NCI-H1417 (cell line): ENCODE measurements around the gene RPS17.
"Not testable (repeated sequence)": the region's sequence is repeated elsewhere in the genome, so short reads cannot be mapped to it uniquely, and the experiment has no call there.

Source experiments
- DNase-seq, 3 experiments: peaks; one replicate each; lab custom pipeline; 2025; lab: John Stamatoyannopoulos, UW

The RPS17 gene

DNA sequence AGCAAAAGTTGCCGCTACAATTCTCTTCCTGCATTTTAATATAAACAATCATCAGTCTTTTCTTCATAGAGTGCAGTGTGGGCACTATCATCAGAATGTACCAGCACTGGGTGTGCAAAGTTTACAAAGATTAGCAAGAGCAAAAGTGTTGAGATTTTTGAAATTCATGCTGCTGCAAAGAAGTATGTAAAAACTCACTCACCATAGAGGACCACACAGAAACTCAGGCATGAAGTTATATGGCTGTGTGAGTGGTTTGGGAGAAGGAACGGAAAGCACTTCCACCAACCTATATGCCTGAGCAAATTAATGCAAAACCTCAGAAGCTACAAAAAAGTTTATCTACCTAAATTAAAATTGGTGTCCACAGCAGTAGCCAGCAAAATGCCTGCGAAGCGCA, 32.6 kb downstream of the RPS17 start:
- DNase-seq = not testable (repeated sequence)

DNA sequence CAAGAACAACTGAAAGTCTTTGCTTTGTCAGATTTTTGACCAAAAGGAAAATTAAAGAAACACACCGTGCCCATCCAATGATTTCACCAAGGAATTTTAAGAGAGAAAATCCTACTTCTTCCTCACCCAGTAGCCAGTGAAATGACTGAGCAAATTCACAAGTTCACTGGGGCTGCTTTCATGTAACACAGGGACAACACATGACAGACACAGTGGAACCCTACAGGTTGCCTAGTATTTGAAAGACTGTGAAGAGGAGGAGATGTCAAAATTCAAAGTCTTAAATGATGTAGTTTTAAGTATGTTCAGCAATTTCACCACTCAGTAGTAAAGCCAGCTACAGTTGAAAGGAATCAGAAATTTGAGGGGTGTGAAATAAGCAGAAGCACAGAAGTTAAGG, 33.2 kb downstream of the RPS17 start:
- not testable (repeated sequence) for DNase-seq

DNA sequence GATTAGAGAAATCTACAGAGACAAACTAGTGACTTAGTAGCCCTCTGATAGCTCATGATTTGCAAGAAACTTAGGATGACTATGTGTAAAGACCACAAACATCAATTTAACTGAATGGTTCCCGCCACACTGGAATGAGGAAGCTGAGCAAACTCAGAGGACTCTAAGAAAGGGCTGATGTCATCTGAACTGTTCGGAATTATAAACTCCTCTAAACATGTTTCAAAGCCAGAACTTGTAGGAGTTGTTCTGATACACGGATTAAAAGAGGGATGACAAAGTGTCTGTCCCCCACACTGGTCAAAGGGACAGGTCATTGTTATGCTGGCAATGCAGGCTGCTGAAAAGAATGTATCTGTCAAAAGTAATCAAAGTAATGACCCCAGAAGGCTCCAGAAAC, 34.4 kb downstream of the RPS17 start:
- not testable (repeated sequence) for DNase-seq

DNA sequence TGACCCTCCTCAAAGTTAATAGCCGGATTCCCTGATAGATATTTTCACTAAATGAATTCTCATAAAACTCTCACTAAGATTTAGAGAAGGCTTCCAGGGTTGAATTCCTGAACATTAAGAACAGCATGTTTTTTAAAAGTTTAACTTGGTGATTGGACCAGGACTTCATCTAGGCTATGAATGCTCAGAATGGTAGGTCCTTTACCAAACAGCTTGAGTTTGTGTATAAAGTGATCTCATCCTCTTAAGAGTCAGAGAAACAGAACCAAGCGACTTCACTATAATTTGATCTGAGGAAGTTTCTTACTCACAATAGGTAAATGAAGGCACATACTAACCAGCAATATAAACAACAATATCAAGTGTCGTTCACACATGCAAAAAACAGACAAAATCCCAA, 36.2 kb downstream of the RPS17 start:
- not testable (repeated sequence) for DNase-seq

DNA sequence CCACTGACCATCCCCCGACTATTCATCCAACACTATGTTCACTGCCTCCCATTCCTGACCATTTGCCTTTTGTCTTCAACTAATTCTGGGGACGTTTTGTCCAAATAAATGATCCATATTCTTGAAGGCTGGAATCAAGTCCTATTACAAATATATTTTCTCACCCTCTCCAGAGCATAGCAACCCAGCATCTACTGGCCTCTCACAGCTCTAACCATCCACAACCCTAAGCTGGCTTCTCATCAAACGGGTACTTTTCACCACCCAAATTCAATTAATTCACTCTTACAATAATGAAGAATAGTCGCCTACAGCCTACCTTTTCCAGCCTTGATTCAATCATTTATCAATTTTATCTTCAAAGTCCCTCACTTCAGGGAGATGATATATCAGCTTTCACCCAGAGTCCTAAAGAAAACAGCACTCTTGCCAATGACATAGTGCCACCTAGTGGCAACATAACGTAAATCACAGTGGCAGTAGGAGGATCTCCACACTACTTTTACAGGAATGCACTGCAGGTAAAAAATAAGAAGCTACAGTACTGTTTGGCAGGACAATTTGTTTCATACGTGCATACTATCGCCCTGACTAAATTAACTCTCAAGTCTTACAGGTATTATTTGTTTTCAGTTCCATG, 37.4 kb downstream of the RPS17 start:
- DNase-seq = not testable (repeated sequence)

DNA sequence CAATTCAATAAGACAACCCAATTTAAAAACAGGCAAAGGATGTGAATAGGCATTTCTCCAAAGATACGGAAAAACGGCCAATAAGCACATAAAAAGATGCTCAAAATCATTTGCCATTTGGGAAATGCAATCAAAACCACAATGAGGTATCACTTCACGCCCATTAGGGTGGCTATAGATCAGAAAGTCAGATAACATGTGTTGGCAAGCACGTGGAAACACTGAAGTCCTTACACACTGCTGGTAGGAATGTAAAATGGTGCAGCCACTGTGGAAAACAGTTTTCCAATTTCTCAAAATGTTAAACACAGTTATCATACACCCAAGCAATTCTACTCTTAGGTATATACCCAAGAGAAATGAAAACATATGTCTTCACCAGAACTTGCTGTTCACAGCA, 39.5 kb downstream of the RPS17 start:
- DNase-seq = not testable (repeated sequence)

DNA sequence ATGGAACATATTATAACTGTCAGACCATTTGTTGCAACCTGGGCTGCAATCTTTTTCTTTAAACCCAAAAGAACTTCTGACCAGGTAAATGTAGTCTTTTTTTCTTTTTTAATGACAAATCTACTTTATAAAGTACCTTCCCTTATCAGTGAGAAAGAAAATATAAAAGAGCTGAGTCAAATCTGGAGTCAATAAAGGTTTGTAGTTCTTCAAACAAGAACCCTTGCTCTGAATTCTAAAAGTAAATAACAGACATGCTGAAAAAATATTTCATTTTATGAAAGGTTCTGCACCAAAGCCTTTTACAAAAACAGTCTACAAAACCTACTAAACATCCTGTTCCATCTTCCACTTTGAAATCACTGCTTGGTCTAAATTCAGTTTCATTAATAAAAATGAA, 42.3 kb downstream of the RPS17 start:
- DNase-seq = not testable (repeated sequence)

DNA sequence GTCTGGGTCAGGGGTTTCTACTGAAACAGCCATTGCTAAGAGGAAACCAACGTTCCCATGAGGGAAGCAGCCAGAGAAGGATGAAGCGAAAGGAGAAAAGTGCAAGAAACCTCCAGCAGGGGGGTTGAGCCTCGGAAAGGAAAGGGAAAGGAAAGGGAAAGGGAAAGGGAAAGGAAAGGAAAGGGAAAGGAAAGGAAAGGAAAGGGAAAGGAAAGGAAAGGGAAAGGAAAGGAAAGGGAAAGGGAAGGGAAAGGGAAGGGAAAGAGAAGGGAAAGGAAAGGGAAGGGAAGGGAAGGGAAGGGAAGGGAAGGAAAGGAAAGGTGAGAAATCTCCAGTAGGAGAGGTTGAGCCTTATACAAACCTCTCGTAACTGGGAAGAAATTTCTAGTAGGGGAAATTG, 52.0 kb downstream of the RPS17 start:
- not testable (repeated sequence) for DNase-seq

DNA sequence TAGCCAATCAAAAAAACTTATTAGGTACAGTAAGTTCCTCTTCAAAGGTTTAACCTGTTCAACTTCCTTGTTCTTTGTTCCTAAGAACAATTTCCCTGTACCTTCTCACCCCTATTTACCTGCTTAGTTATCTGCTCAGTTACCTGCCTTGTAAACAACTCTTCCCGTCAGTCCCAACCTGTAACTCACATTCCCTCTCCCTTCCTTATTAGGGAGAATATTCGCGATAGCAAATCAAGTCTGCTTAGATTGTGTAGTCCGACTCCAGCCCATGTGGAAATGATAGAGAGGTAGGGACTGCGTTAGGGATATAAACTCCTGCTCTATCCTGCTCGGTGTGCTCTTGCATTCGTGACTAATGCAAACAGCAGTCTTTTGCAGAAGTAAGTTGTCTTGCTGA, 53.2 kb downstream of the RPS17 start:
- DNase-seq = not testable (repeated sequence)
